GM18951 (cell line): ENCODE data around the gene ZNF791.
"Not testable (repeated sequence)": the region's sequence is repeated elsewhere in the genome, so short reads cannot be mapped to it uniquely, and the experiment has no call there.

Experiments used
- POLR2A ChIP-seq: IDR thresholded peaks from 4 replicates; pipeline ENCODE4 v1.6.1; 2011; ENCODE audit warnings: mild to moderate bottlenecking; ENCODE audit not compliant: insufficient read length, insufficient read depth; ENCODE audit errors: extremely low read depth
- in situ Hi-C: fragments of 300-500 bp; cut with MboI; formaldehyde crosslinking; loops from one replicate; pipeline ENCODE4 v1.12.0; 2022; ENCODE audit warnings: low sequenced_read_pairs, mixed read lengths, inconsistent platforms; ENCODE audit not compliant: unreplicated experiment

The ZNF791 gene

DNA sequence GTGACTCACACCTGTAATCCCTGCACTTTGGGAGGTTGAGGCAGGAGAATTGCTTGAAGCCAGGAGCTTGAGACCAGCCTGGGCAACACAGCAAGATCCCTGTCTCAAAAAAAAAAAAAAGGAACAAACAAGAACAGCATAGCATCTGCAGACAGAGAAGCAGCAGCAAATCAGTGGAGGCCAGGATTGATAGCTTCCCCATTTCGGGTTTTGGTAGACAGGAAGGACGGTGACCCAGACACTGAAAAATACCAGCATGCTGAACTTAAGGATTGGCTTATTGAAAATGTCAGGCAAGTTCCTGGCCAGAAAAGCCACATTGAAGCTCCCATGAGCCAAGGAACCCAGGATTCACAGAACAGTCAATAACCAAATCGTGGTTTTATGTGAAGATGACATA, 3.1 kb upstream of the ZNF791 start:
- no peak for TF ChIP-seq POLR2A
- in situ Hi-C loops, result no loop called here

DNA sequence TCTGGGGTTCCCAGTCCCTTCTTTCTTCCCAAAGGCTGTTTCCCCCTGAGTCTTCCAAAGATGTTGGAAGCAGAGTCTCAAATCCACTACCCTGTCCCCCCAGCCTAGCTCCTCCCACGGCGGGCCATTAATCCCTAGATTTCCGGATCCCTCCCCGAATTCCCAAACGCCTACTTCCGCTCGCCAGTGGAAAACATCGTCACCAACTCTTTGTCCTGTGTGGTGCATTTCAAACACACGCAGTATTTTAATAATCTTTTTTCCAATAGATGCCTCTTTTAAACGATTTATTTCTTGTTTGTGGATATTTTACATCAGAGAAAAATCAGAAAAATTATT, 610 bp downstream of the ZNF791 start:
- in situ Hi-C loops, result no loop called here
- TF ChIP-seq POLR2A, result no peak

DNA sequence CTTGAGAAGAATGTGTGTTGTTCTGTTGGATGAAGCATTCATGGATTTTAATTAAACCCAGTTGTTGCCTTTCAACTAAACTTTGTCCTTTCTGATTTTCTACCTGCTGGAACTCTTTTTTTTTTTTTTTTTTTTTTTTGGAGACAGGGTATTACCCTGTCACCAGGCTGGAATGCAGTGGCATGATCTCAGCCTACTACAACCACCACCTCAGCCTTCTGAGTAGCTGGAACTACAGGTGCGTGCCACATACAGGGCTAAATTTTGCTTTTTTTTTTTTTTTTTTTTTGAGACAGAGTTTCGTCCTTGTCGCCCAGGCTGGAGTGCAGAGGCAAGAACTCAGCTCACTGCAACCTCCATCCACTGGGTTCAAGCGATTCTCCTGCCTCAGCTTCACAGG, 6.9 kb downstream of the ZNF791 start:
- in situ Hi-C loops, result no loop called here
- no peak for TF ChIP-seq POLR2A

DNA sequence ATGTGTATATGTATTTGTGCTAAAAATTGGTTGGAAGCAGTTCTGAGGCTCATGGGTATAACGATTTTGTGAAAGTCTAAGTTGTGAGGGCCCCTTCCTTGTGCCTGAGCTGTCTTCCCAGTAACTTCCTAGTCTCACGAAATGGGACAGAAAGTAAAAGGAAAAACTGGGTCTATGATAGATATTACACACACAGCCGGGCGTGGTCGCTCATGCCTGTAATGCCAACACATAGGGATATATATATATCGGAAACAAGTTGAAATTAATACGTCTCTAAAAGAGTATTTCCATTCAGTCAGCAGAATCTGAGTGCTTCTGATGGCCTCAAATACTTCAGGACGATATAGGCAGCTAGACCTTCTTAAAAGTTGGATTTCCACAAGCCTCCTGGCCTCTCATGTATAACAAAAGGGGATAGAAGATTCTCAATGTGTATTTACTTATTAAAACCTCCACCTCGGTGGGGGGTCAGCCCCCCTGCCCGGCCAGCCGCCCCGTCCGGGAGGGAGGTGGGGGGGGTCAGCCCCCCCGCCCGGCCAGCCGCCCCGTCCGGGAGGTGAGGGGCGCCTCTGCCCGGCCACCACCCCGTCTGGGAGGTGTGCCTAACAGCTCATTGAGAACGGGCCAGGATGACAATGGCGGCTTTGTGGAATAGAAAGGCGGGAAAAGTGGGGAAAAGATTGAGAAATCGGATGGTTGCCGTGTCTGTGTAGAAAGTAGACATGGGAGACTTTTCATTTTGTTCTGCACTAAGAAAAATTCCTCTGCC, 10.7 kb downstream of the ZNF791 start:
- in situ Hi-C loops, result not testable (repeated sequence)

DNA sequence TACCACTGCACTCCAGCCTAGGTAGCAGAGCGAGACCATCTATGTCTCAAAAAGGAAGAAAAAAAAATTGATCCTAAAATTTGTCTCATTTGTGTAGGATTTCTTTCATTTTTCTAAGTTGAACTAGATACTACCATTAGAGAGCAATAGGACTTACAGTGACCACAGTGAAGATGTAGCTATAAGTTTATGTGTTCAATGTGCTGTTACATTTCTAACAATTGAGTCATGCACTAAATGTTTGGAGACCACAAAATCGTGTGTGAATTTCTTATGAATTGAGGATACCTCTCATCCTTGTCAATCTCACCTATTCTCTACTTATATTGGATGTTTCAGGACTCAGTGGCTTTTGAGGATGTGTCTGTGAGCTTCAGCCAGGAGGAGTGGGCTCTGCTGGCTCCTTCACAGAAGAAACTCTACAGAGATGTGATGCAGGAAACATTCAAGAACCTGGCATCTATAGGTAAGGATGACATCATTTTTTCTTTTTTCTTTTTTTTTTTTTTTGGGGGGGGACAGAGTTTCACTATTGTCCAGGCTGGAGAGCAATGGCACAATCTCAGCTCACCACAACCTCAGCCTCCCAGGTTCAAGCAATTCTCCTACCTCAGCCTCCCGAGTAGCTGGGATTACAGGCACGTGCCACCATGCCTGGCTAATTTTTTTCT, 12.8 kb downstream of the ZNF791 start:
- TF ChIP-seq POLR2A, result no peak

DNA sequence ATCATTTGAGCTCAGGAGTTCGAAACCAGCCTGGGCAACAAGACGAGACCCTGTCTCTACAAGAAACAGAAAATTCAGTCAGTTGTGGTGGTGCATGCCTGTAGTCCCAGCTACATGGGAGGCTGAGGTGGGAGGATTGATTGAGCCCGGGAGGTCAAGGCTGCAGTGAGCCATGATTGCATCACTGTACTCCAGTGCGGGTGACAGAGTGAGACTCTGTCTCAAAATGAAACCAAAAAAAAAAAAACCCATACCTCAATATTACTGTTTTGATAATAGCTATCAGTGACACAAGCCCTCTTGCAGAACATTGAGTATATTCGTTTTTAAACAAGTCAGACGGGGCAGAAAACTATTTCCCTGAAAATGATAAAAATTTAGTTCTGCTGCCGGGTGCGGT, 16.2 kb downstream of the ZNF791 start:
- in situ Hi-C loops, result no loop called here
- TF ChIP-seq POLR2A, result no peak

More for the DNA sequence above, 12.8 kb downstream of the ZNF791 start:
- in situ Hi-C loops, result no loop called here

DNA sequence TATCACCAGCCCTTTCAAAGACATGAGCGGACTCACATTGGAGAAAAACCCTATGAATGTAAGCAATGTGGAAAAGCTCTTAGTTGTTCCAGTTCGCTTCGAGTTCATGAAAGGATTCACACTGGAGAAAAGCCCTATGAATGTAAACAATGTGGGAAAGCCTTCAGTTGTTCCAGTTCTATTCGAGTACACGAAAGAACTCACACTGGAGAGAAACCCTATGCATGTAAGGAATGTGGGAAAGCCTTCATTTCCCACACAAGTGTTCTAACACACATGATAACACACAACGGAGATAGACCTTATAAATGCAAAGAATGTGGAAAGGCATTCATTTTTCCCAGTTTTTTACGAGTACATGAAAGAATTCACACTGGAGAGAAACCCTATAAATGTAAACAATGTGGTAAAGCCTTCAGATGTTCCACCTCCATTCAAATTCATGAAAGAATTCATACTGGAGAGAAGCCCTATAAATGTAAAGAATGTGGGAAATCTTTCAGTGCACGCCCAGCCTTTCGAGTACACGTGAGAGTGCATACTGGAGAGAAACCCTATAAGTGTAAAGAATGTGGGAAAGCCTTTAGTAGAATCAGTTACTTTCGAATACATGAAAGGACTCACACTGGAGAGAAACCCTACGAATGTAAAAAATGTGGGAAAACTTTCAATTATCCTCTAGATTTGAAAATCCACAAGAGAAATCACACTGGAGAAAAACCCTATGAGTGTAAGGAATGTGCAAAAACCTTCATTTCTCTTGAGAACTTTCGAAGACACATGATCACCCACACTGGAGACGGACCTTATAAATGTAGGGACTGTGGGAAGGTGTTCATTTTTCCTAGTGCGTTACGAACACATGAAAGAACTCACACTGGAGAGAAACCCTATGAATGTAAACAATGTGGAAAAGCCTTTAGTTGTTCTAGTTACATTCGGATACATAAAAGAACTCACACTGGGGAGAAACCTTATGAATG, 17.6 kb downstream of the ZNF791 start:
- in situ Hi-C loops, result no loop called here
- TF ChIP-seq POLR2A, result no peak

DNA sequence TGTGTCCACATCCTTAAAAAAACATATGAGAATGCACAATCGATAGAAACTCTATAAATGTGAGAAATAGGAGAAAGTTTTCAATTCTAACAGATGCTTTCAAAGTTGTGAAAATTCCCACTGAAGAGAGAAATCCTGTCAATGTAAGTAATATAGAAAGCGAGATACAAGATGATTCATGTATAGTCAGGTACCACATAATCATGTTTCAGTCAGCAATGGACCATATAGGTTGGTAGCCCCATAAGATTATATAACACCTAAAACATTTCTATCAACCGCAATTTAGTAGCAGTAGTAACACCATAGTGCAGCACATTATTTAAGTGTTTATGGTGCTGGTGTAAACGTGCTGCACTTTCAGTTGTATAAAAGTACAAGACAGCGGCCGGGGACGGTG, 18.5 kb downstream of the ZNF791 start:
- TF ChIP-seq POLR2A, result no peak
- in situ Hi-C loops, result no loop called here

DNA sequence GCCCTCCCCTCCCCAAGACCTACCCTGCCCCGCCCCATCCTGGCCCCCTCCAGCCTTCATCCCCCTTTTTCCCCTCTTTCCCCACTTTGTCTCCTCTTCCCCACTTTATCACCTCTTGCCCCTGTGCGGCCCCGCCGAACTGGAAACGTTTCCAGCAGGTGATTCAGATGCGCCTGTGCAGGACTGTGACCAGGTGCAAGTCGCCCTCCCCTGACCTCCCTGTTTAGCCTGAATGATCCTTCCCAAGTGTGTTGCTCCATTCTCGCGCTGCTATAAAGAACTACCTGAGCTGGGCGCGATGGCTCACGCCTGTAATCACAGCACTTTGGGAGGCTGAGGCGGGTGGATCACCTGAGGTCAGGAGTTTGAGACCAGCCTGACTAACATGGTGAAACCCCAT, 25.9 kb downstream of the ZNF791 start:
- no peak for TF ChIP-seq POLR2A

DNA sequence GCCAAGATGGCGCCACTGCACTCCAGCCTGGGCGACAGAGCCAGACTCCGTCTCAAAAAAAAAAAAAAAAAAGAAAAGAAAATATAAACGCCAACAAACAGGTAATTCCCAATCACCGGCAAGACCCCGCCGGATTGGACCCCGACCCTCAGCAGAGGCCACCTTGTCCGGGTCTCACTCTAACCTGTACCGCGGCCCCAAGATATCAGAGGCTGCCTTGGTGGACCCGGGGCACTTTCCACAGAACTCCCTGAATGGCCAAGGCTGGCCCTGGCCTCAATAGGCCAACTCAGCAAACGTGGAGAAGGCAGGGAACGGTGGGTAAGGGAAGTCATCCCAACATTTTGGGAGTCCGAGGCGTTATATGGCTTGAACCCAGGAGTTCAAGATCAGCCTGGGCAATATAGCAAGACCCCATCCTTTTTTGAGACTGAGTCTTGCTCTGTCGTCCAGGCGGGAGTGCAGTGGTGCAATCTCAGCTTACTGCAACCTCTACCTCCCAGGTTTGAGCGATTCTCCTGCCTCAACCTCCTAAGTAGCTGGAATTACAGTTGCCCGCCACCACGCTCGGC, 28.0 kb downstream of the ZNF791 start:
- in situ Hi-C loops, result no loop called here
- no peak for TF ChIP-seq POLR2A

More for the DNA sequence above, 25.9 kb downstream of the ZNF791 start:
- in situ Hi-C loops, result no loop called here

DNA sequence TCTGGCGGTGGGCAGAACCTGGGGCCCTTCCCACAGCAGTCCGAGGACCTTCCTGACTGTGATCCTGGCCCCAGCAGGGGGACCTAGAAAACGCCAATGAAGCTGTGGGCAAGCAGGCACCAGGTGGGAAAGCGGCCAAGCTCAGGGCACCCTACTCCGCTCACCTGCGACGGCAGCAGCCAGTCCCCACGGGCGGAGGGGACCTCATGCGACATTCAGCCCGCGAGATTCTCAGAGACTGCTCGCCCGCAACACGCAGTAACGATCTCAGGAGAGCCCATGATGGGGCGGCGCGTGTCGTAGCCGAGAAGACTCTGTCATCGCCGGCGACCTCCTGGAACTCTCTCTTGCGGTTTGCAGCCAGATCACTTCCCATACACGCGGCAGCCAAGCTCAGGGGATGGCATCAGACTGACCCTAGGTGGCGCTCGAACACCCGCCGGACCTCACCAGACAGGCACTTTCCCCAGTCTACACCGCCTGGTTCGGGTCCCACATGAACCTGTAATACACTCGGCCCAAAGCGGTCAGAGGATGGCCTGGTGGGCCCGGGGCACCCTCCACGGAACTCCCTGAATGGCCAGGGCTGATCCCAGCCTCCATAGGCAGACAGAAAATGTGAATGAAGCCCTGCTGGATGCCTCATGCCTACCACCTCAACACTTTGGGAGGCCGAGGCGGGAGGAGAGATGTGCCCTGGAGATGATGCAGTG, 29.3 kb downstream of the ZNF791 start:
- in situ Hi-C loops, result no loop called here
- TF ChIP-seq POLR2A, result no peak

DNA sequence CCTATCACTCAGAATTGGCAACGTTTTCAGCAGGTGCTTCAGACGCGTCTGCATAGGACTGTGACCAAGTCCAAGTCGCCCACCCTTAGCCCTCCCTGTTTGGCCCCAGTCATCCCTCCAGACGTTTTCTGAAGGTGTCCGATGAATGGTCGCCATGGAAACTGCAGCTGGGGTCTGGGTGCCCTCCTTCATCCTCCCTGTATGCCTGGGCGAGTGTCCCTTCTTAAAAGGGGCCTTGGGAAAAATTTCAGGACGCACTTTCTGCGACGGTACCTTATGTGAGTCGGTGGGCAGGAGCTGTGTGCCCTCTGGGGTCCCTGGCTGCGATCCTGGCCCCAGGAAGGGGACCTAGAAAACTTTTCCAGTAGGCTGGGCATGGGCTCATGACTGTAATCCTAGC, 30.7 kb downstream of the ZNF791 start:
- TF ChIP-seq POLR2A, result no peak
- in situ Hi-C loops, result no loop called here
